ENCODE data around the gene SYNM.

The SYNM gene

GRCh38 chr15:99140590-99140989 lies 35.7 kb downstream of the SYNM start:
- no peak for DNase-seq (ENCODE audit: low spot score)

GRCh38 chr15:99141943-99142342 lies 37.1 kb downstream of the SYNM start:
- no peak for DNase-seq (ENCODE audit: low spot score)

- no peak for DNase-seq (ENCODE audit: low spot score)
Measured at GRCh38 chr15:99142562-99142961, 37.7 kb downstream of the SYNM start.

GRCh38 chr15:99143242-99143641 lies 38.4 kb downstream of the SYNM start:
- no peak for DNase-seq (ENCODE audit: low spot score)

- DNase-seq (ENCODE audit: low spot score): no peak
Measured at GRCh38 chr15:99143655-99144610, 39.1 kb downstream of the SYNM start.

- no peak for DNase-seq (ENCODE audit: low spot score)
Measured at GRCh38 chr15:99145005-99145404, 40.1 kb downstream of the SYNM start.

GRCh38 chr15:99145778-99146177 lies 40.9 kb downstream of the SYNM start:
- no peak for DNase-seq (ENCODE audit: low spot score)

GRCh38 chr15:99146661-99147060 lies 41.8 kb downstream of the SYNM start:
- no peak for DNase-seq (ENCODE audit: low spot score)

GRCh38 chr15:99148851-99149276 lies 44.0 kb downstream of the SYNM start:
- DNase-seq (ENCODE audit: low spot score): no peak

- DNase-seq (ENCODE audit: low spot score): no peak
Measured at GRCh38 chr15:99149366-99149765, 44.5 kb downstream of the SYNM start.

GRCh38 chr15:99151156-99151555 lies 46.3 kb downstream of the SYNM start:
- DNase-seq (ENCODE audit: low spot score): no peak

- DNase-seq (ENCODE audit: low spot score): no peak
Measured at GRCh38 chr15:99153026-99153535, 48.2 kb downstream of the SYNM start.

GRCh38 chr15:99154271-99154670 lies 49.4 kb downstream of the SYNM start:
- DNase-seq (ENCODE audit: low spot score): no peak

GRCh38 chr15:99155961-99156443 lies 51.1 kb downstream of the SYNM start:
- no peak for DNase-seq (ENCODE audit: low spot score)

- DNase-seq (ENCODE audit: low spot score): no peak
Measured at GRCh38 chr15:99157456-99157855, 52.6 kb downstream of the SYNM start.

- no peak for DNase-seq (ENCODE audit: low spot score)
Measured at GRCh38 chr15:99158626-99159412, 53.9 kb downstream of the SYNM start.

GRCh38 chr15:99163271-99164062 lies 58.6 kb downstream of the SYNM start:
- no peak for DNase-seq (ENCODE audit: low spot score)

- DNase-seq (ENCODE audit: low spot score): no peak
Measured at GRCh38 chr15:99164119-99164518, 59.2 kb downstream of the SYNM start.

GRCh38 chr15:99165020-99165790 lies 60.3 kb downstream of the SYNM start:
- no peak for DNase-seq (ENCODE audit: low spot score)

- DNase-seq (ENCODE audit: low spot score): no peak
Measured at GRCh38 chr15:99165956-99166689, 61.2 kb downstream of the SYNM start.

Data from SW480 (cell line).